Measurements from ENCODE around the gene HDAC10.
A peak's percentile ranks its signal among the peaks of the same experiment; 100 is the strongest.

The HDAC10 gene

DNA sequence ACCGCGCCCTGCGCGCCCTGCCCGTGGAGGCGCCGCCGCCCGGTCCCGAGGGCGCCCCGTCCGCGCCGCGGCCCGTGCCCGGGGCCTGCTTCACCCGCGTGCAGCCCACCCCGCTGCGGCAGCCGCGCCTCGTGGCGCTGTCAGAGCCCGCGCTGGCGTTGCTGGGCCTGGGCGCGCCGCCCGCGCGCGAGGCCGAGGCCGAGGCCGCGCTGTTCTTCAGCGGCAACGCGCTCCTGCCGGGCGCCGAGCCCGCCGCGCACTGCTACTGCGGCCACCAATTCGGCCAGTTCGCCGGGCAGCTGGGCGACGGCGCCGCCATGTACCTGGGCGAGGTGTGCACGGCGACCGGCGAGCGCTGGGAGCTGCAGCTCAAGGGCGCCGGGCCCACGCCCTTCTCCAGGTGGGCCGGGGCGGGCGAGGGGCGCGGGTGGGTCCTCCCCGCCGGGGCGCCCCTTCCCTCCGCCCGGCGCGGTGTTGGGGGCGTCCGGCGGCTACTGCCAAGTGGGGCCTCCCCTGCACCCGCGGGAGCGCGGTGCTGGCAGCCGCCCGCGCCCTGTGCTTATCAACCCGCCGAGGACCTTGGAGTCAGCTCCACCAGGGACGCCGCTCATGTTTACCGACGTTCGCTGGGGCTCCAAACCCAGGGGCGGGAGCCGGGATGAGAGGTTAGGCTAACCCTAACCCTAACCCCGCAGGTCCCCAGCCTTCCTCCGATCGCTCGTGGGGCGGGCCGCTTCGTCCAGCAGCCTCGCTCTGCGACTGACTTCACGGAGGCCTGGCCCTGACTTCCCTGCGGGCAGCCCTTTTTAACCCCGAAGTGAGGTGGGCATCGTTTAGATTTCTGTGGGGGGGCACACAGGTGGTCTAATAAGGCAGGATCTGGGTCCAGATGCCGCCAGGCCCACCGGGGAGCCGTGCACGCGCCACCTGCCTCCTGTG, 49.6 kb downstream of the HDAC10 start:
- no peak for DNase-seq (ENCODE audit: low read depth in 2 of 2)

DNA sequence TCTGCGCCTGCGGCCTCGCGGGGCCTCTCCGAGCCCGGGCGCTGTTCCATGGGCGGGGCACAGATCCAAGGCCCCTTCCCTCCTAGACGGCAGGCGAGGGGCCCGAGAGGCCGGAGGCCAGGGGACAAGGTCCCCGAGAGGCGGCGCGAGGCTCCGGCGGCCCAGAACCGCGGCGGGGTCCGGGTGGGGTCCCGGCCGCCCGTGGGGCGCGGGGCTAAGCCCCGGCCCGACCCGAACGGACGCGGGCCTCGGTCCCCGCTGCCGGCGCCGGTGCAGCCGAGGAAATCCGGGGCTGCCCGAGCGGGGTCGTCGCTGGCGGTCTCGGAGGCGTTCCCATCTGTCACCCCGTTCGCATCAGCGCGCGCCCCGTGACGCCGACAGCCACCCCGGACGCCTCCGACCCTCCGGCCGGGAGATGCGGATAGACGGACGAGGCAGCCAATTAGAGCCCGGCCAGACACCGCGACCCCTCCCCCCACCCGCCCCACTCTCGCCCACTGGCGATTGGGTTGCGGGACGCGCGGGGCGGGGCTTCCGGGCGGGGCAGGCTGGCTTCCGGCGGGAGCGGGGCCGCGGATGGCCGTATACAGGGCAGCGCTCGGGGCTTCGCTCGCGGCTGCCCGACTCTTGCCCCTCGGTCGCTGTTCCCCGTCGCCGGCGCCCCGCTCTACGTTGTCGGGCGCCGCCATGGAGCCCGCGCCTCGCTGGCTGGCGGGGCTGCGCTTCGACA, 50.4 kb downstream of the HDAC10 start, which contains the start of gene SELENOO:
Gene SELENOO (plus strand): TSS at position 551 of the 730 bp plus-strand sequence. CDS start 26 bp downstream, at position 577.
- peak; percentile 84 to 89 for DNase-seq (ENCODE audit: low read depth in 2 of 2)

DNA sequence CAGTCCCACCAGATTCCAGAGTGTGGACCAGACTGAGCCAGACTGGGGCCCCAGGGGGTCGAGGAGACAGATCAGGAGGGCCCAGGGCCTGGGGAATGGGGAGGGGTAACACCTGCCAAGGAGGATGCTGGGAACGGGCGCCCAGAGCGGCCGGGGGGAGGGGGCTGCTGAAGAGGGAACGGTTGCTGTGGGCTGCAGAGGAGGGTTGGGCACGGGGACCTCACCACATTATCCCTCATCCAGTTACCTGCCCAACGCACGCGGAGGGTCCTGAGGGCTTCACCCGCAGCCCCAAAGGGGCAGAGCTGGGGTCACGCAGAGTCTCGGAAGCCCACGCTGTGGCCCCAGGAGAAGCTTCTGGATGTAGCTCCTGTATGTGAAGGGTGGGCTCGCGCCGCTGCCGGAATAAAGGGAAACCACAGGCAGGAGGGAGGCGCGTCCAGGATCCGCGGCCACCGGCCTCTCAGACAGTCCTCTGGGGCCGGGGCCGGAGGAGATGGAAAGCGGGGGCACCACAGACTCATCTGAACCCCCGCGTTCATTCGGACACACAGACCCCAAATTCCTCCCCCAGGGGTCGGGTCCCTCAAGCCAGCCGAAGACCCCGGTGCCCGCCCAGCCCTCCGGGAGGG, 51.1 kb downstream of the HDAC10 start:
- DNase-seq (ENCODE audit: low read depth in 2 of 2) = no peak

DNA sequence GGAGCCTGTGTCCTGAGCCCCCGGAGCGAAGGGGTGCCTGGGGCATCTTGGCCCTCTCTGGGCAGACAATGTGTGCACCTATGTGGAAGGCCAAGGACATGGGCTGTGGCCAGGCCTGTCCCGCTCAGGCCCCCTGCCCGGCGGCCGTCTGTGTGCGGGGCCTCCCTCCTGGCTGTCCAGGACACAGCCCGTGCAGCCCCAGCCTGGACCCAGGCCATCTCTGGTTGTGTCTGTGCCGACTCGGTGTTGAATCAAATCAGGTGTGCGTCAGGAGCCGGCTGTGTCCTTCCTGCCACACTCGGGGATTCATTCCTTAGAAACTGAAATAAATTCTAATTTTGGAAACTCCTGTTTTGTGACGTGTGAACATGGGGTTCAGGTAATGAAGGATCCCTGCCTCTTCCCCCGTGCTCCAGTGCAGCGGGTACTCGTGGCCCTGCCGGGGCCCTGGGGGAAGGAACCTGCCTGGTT, 51.8 kb downstream of the HDAC10 start:
- no peak for DNase-seq (ENCODE audit: low read depth in 2 of 2)

DNA sequence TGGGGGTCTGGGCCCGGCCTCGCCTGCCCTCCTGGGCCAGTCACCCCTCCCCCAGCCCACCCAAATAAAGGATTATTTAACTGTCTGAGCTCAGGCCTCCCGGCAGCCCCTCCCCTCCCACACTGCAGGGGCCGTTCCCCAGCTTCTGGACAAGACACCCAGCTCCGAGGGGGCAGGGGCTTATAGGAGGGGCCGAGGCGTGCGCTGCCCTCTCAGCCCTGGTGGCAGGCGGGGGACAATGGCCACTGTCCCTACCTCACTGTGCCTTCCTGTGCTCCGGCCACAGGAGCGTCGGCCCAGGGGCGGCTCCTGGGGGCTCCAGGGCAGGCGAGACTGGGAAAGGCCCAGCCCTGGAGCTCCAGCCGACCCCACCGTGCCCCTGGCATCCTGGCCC, 52.4 kb downstream of the HDAC10 start:
- DNase-seq (ENCODE audit: low read depth in 2 of 2) = no peak

DNA sequence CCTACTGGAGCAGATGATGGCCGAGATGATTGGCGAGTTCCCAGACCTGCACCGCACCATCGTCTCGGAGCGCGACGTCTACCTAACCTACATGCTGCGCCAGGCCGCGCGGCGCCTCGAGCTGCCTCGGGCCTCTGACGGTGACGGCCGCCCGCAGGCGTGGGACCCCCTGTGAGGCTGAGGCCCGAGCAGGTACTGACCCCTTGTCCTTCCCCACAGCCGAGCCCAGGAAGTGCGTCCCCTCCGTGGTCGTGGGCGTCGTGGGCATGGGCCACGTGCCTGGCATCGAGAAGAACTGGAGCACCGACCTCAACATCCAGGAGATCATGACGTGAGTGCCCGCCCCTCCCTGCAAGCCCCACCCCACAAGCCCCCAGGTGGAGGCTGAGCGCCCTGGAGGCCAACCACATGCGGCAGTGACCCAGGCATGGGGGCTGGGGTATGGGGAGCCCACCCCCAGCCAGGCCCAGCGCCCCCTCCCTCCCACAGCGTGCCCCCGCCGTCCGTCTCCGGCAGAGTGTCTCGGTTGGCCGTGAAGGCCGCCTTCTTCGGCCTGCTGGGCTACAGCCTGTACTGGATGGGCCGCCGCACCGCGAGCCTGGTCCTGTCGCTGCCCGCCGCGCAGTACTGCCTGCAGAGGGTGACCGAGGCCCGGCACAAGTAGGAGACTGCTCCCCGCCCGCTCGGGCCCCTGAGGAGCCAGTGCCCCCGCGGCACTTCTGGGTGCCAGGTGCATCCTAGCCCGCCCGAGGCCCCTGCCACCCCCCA, 53.0 kb downstream of the HDAC10 start:
- no peak for DNase-seq (ENCODE audit: low read depth in 2 of 2)

DNA sequence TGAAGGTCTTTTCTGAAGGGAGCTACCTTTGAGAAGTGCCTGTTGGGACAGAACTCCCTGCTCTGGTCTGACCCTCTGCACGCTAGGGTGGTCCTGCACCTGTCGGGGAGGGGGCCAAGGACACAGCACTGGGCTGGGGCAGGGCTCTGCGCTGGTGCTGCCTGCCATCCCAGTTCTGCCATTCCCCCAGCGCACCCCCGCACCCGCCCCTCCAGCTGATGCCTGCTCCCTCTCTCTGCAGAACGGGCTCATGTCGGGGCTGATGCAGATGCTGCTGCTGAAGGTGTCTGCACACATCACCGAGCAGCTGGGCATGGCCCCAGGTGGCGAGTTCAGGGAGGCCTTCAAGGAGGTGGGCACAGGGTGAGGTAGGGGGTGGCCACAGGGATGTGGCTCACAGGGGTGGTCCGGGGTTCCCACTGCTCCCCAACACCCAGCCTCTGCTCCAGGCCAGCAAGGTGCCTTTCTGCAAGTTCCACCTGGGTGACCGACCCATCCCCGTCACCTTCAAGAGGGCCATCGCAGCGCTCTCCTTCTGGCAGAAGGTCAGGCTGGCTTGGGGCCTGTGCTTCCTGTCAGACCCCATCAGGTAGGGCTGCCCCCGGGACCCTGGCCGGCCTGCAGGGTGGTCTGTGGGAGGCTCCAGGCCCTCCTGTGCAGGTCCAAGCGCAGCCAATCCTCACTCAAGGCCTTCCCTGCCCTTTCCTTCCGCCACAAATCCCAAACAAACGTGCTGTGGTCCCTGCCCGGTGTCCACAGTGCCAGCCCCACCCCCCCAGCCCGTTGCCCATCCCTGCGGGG, 53.9 kb downstream of the HDAC10 start:
- no peak for DNase-seq (ENCODE audit: low read depth in 2 of 2)

DNA sequence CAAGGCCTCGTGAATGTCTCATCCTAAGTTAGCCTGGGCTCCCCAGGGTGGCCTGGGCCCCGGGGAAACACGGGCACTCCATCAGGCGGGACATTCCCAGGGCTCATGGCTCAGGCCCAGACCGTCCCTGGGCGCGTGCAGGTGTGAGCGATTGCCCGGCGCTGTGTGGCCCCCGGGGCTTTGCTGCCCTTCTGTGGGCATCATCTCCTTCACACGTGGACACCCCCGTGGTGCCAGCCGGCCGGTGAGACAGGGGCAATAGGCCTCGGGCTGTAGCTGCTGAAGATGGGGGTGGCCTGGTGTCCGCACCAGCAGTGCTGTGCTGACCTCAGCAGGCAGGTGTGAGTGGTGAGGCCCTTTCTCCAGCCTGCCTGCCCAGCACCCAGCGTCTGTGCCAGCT, 54.8 kb downstream of the HDAC10 start:
- no peak for DNase-seq (ENCODE audit: low read depth in 2 of 2)
